ENCODE data around the gene VMP1. TPM values are rescaled to one million over a fixed set of nuclear protein-coding genes. Genes with fewer than 3 reads are reported as not detected.

The VMP1 gene
- total RNA-seq, 1 experiment from 2014 or later = 281 TPM

DNA sequence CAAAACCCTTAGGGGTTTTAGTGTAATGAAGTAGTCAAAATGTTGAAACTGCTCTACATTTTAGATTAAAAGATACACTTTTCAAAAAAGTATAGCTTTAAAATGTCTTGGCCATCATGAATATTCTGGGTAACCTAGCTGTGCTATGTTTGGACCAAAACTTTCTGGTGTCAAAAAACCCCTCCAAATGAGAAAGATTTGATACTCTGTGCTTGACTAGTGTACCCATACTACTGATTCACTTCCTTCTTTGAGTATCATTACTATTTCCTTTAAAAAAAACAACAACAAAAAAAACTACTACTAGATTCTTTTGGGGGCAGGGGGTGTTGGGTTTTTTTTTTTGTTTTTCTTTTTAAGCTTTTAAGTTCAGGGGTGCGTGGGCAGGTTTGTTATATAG, 37.5 kb upstream of the VMP1 start:
- ATAC-seq = no peak
- Histone ChIP-seq H3K36me3 (ENCODE audit: control insufficient read depth, insufficient read depth, low read length) (peaks cover 55% of the 10 kb centered on the region), H3K4me3 (ENCODE audit: low read depth in 2 of 2, low read length in 2 of 2) (no peak overlapping the region), H3K27me3 (ENCODE audit: control insufficient read depth, insufficient read depth, low read length) (no peaks in the 10 kb centered on the region), H3K9me3 (ENCODE audit: control insufficient read depth, insufficient read depth, low read depth, low read length) (no peaks in the 10 kb centered on the region), H3K4me1 (ENCODE audit: control insufficient read depth, insufficient read depth, low read length) (peaks cover 3% of the 10 kb centered on the region), H3K27ac (ENCODE audit: low read length) (no peak overlapping the region)
- no TSS peak for BruUV-seq (replicated peaks)
- in situ Hi-C loops (cut with HindIII; ENCODE audit: low pct_unique_long_range_greater_than_20kb, low sequenced_read_pairs) = no loop called here
- CTCF ChIA-PET = no interaction called here
- POLR2A ChIA-PET = interaction anchor here (0.7 kb wide), 1 partner anchor 225 kb away, joined by 3 read pairs; no protein-coding TSS in a partner anchor
- no peak for DNase-seq (ENCODE audit: low read depth, low spot score)
- intact Hi-C loops (cut with micrococcal nuclease; ENCODE audit: unreplicated experiment) = no loop called here
- TF ChIP-seq POLR2AphosphoS5 (IDR thresholded peaks at IDR 0.05; ENCODE audit: low read depth, low read length) = no peak
- no peak for TF ChIP-seq SIN3A (IDR thresholded peaks at IDR 0.05; ENCODE audit: borderline replicate concordance, insufficient read depth, low read depth, low read length)
- TF ChIP-seq, protein P1, sequence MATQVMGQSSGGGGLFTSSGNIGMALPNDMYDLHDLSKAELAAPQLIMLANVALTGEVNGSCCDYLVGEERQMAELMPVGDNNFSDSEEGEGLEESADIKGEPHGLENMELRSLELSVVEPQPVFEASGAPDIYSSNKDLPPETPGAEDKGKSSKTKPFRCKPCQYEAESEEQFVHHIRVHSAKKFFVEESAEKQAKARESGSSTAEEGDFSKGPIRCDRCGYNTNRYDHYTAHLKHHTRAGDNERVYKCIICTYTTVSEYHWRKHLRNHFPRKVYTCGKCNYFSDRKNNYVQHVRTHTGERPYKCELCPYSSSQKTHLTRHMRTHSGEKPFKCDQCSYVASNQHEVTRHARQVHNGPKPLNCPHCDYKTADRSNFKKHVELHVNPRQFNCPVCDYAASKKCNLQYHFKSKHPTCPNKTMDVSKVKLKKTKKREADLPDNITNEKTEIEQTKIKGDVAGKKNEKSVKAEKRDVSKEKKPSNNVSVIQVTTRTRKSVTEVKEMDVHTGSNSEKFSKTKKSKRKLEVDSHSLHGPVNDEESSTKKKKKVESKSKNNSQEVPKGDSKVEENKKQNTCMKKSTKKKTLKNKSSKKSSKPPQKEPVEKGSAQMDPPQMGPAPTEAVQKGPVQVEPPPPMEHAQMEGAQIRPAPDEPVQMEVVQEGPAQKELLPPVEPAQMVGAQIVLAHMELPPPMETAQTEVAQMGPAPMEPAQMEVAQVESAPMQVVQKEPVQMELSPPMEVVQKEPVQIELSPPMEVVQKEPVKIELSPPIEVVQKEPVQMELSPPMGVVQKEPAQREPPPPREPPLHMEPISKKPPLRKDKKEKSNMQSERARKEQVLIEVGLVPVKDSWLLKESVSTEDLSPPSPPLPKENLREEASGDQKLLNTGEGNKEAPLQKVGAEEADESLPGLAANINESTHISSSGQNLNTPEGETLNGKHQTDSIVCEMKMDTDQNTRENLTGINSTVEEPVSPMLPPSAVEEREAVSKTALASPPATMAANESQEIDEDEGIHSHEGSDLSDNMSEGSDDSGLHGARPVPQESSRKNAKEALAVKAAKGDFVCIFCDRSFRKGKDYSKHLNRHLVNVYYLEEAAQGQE (IDR thresholded peaks at IDR 0.05; ENCODE audit: insufficient read depth in 1 of 2, low read depth in 2 of 2, low read length in 1 of 2) = no peak
- TF ChIP-seq, protein P2, sequence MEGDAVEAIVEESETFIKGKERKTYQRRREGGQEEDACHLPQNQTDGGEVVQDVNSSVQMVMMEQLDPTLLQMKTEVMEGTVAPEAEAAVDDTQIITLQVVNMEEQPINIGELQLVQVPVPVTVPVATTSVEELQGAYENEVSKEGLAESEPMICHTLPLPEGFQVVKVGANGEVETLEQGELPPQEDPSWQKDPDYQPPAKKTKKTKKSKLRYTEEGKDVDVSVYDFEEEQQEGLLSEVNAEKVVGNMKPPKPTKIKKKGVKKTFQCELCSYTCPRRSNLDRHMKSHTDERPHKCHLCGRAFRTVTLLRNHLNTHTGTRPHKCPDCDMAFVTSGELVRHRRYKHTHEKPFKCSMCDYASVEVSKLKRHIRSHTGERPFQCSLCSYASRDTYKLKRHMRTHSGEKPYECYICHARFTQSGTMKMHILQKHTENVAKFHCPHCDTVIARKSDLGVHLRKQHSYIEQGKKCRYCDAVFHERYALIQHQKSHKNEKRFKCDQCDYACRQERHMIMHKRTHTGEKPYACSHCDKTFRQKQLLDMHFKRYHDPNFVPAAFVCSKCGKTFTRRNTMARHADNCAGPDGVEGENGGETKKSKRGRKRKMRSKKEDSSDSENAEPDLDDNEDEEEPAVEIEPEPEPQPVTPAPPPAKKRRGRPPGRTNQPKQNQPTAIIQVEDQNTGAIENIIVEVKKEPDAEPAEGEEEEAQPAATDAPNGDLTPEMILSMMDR (IDR thresholded peaks at IDR 0.05) = no peak
- TF ChIP-seq TCF7L2 (IDR thresholded peaks at IDR 0.05; ENCODE audit: low read depth, low read length) = no peak

DNA sequence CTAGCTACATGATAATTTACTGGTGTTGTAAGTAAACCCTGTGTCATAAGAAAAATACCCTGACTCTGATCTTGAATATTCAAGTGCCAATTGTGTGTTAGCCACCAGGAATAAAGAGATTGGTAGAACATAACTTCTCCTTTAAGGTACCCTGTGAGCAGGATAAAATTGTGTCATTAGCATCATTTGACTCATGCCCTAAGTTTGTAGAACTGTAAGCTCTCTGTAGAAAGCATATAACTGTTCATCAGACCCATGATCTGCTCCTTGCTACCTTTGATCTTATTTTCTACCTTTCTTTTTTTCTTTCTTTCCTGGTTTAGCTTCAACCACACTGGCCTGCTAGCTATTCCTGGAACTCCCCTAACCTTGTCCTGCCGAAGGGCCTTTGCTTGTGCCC, 36.1 kb upstream of the VMP1 start:
- H3K4me1 ChIP-seq (ENCODE audit: control insufficient read depth, insufficient read depth, low read length) = peaks cover 3% of the 10 kb centered on the region
- TF ChIP-seq SIN3A (IDR thresholded peaks at IDR 0.05; ENCODE audit: borderline replicate concordance, insufficient read depth, low read depth, low read length) = no peak
- TF ChIP-seq TCF7L2 (IDR thresholded peaks at IDR 0.05; ENCODE audit: low read depth, low read length) = no peak
- TF ChIP-seq, protein P2 (IDR thresholded peaks at IDR 0.05) = no peak
- TF ChIP-seq, protein P1 (IDR thresholded peaks at IDR 0.05; ENCODE audit: insufficient read depth in 1 of 2, low read depth in 2 of 2, low read length in 1 of 2) = no peak
- no peak for TF ChIP-seq POLR2AphosphoS5 (IDR thresholded peaks at IDR 0.05; ENCODE audit: low read depth, low read length)
- peaks cover 58% of the 10 kb centered on the region for H3K36me3 ChIP-seq (ENCODE audit: control insufficient read depth, insufficient read depth, low read length)
- in situ Hi-C loops (cut with HindIII; ENCODE audit: low pct_unique_long_range_greater_than_20kb, low sequenced_read_pairs) = no loop called here
- no peak for ATAC-seq
- H3K27me3 ChIP-seq (ENCODE audit: control insufficient read depth, insufficient read depth, low read length) = no peaks in the 10 kb centered on the region
- intact Hi-C loops (cut with micrococcal nuclease; ENCODE audit: unreplicated experiment) = no loop called here
- CTCF ChIA-PET = interaction anchor here (0.6 kb wide), 1 partner anchor 462 kb away, joined by 3 read pairs; the partner anchor contains the start of gene SMG8
- no TSS peak for BruUV-seq (replicated peaks)
- no peak for DNase-seq (ENCODE audit: low read depth, low spot score)
- no peak overlapping the region for H3K4me3 ChIP-seq (ENCODE audit: low read depth in 2 of 2, low read length in 2 of 2)
- POLR2A ChIA-PET = no interaction called here
- no peaks in the 10 kb centered on the region for H3K9me3 ChIP-seq (ENCODE audit: control insufficient read depth, insufficient read depth, low read depth, low read length)
- no peak overlapping the region for H3K27ac ChIP-seq (ENCODE audit: low read length)
